Measurements from ENCODE around the gene MELK.

Gene MELK

DNA sequence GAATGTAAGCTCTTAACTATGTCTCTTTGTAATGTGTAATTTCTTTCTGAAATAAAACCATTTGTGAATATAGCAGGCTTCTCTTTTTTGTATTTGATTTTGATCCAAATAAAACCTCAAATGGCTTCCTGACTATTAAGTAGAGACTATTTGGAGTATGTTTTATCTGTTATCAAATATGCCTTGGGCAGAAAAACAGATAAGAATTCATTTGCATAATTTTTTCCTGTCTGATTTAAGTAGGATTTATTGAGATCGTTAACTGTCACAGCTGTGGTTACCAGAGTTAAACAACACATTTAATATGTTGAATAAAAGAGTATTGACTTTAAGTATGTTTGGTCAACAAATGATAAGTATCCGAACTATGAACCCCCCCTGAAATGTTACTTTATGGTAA is 104.9 kb downstream of the MELK start:
- H3K27ac Mint-ChIP-seq: no peak overlapping the region
- peaks cover 49% of the 10 kb centered on the region for H3K36me3 Mint-ChIP-seq (ENCODE audit: low read depth)
- peaks cover 5% of the 10 kb centered on the region for H3K9me3 Mint-ChIP-seq
- H3K4me3 Mint-ChIP-seq: no peak overlapping the region
- TF ChIP-seq, protein P1, sequence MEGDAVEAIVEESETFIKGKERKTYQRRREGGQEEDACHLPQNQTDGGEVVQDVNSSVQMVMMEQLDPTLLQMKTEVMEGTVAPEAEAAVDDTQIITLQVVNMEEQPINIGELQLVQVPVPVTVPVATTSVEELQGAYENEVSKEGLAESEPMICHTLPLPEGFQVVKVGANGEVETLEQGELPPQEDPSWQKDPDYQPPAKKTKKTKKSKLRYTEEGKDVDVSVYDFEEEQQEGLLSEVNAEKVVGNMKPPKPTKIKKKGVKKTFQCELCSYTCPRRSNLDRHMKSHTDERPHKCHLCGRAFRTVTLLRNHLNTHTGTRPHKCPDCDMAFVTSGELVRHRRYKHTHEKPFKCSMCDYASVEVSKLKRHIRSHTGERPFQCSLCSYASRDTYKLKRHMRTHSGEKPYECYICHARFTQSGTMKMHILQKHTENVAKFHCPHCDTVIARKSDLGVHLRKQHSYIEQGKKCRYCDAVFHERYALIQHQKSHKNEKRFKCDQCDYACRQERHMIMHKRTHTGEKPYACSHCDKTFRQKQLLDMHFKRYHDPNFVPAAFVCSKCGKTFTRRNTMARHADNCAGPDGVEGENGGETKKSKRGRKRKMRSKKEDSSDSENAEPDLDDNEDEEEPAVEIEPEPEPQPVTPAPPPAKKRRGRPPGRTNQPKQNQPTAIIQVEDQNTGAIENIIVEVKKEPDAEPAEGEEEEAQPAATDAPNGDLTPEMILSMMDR (IDR thresholded peaks at IDR 0.05; ENCODE audit: unreplicated experiment in 3 of 3): no peak
- H3K4me1 Mint-ChIP-seq: no peaks in the 10 kb centered on the region
- no peaks in the 10 kb centered on the region for H3K27me3 Mint-ChIP-seq (ENCODE audit: low read depth)

DNA sequence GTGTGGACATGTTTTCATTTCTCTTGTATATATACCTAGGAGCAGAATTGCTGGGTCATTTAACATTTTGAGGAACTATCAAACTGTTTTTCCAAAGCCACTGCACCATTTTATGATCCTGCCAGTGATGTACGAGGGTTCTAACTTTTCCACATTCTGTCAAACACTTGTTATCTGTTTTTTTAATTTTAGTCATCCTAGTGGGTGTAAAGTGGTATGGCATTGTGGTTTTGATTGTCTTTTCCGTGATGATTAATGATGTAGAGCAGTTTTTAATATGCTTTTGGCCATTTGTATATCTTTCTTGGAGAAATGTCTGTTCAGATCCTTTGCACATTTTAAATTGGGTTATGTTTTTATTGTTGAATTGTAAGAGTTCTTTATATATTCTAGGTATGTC is 107.0 kb downstream of the MELK start:
- Mint-ChIP-seq H3K36me3 (ENCODE audit: low read depth) (peaks cover 44% of the 10 kb centered on the region), H3K9me3 (peaks cover 11% of the 10 kb centered on the region), H3K27me3 (ENCODE audit: low read depth) (no peaks in the 10 kb centered on the region), H3K4me1 (no peaks in the 10 kb centered on the region), H3K4me3 (no peak overlapping the region), H3K27ac (no peak overlapping the region)
- TF ChIP-seq, protein P1 (IDR thresholded peaks at IDR 0.05; ENCODE audit: unreplicated experiment in 3 of 3): no peak

DNA sequence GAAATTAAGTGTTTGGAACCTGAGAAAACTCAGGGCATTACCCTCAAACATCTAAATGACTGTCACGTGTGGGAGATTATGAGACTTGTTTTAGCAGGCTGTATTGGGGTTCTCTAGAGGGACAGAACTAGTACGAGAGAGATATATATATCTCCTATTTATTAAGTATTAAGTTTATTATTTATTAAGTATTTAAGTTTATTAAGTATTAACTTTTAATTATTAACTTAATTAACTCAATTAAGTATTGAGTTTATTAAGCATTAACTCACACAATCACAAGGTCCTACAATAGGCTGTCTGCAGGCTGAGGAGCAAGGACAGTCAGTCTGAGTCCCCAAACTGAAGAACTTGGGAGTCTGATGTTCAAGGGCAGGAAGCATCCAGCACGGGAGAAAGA is 113.8 kb downstream of the MELK start:
- peaks cover 14% of the 10 kb centered on the region for H3K9me3 Mint-ChIP-seq
- no peak overlapping the region for H3K27ac Mint-ChIP-seq
- H3K36me3 Mint-ChIP-seq (ENCODE audit: low read depth): peaks cover 4% of the 10 kb centered on the region
- H3K4me1 Mint-ChIP-seq: no peaks in the 10 kb centered on the region
- peaks cover 4% of the 10 kb centered on the region for H3K27me3 Mint-ChIP-seq (ENCODE audit: low read depth)
- TF ChIP-seq, protein P1 (IDR thresholded peaks at IDR 0.05; ENCODE audit: unreplicated experiment in 3 of 3): no peak
- H3K4me3 Mint-ChIP-seq: no peak overlapping the region

DNA sequence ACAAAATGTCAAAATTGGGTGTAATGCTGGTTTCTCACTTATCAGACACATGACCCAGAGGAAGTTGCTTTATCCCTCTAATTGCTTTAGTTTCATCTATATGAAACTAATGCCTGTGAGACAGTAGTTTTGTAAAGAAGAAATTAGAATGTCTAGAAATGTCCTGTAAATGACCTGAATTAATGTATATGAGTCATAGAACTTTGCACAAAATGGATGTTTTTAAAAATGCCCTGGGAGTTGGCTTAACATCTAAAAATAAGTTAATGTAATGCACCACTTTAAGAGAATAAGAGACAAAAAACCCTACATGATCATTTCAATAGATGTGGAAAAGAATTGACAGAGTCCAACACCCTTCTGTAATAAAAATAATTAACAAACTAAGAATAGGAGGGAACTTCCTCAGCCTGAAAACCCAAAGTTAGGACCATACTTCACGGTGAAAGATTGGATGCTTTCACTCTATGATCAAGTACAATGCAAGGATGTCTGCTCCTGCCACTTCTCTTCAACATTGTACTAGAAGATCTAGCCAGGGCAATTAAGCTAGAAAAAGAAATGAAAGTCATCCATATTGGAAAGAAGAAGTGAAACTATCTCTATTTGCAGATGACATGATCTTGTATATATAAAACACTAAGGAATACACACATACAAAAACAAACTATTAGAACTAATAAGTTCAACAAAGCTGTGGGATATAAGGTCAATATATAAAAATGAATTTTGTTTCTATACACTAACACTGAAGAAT is 117.9 kb downstream of the MELK start:
- Mint-ChIP-seq H3K4me3 (no peak overlapping the region), H3K36me3 (ENCODE audit: low read depth) (no peaks in the 10 kb centered on the region), H3K27ac (no peak overlapping the region), H3K4me1 (no peaks in the 10 kb centered on the region), H3K9me3 (peaks cover 9% of the 10 kb centered on the region), H3K27me3 (ENCODE audit: low read depth) (peaks cover 4% of the 10 kb centered on the region)
- TF ChIP-seq, protein P1 (IDR thresholded peaks at IDR 0.05; ENCODE audit: unreplicated experiment in 3 of 3): no peak

DNA sequence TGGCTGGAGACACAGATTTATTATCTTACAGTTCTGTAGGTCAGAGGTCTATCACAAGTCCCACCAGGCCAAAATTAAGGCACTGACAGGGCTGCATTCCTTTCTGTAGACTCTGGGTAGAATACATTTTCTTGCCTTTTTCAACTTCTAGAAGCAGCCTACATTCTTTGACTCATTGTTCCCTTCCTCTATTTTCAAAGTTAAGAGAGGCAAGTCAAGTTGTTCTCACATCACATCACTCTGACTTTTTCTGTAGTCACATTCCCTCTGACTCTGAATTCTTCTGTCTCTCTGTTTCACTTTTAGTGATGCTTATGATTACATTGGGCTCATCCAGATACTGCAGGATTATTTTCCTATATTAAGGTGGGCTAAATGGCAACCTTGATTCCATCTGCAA is 119.0 kb downstream of the MELK start:
- Mint-ChIP-seq H3K27ac (no peak overlapping the region), H3K27me3 (ENCODE audit: low read depth) (peaks cover 4% of the 10 kb centered on the region), H3K4me3 (no peak overlapping the region), H3K36me3 (ENCODE audit: low read depth) (no peaks in the 10 kb centered on the region), H3K4me1 (no peaks in the 10 kb centered on the region), H3K9me3 (peaks cover 9% of the 10 kb centered on the region)
- TF ChIP-seq, protein P1 (IDR thresholded peaks at IDR 0.05; ENCODE audit: unreplicated experiment in 3 of 3): no peak

DNA sequence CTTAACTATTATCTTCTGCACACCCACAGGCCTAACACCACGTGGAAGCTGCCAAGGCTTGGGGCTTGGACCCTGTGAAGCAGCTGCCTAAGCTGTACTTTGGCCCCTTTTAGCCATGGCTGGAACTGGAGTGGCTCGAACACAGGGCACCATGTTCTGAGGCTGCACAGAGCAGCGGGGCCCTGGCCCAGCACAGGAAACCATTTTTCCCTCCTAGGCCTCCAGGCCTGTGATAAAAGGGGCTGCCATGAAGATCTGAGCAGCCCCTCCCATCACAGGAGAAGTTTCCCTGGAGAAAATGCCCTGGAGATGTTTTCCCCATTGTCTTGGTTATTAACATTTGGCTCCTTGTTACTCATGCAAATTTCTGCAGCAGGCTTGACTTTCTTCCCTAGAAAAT is 126.3 kb downstream of the MELK start:
- peaks cover 31% of the 10 kb centered on the region for H3K9me3 Mint-ChIP-seq
- TF ChIP-seq, protein P1 (IDR thresholded peaks at IDR 0.05; ENCODE audit: unreplicated experiment in 3 of 3): no peak
- H3K27ac Mint-ChIP-seq: no peak overlapping the region
- no peak overlapping the region for H3K4me3 Mint-ChIP-seq
- peaks cover 13% of the 10 kb centered on the region for H3K27me3 Mint-ChIP-seq (ENCODE audit: low read depth)
- no peaks in the 10 kb centered on the region for H3K4me1 Mint-ChIP-seq
- peaks cover 4% of the 10 kb centered on the region for H3K36me3 Mint-ChIP-seq (ENCODE audit: low read depth)

Data from nephron (organoid).